Glutamatergic neuron (in vitro differentiated cells): ENCODE results near the gene ARMC10. TPM values are rescaled to one million over a fixed set of nuclear protein-coding genes. Genes with fewer than 3 reads are reported as not detected.
"Not testable (repeated sequence)": the region's sequence is repeated elsewhere in the genome, so short reads cannot be mapped to it uniquely, and the experiment has no call there.

Source experiments
- DNase-seq: peaks from one replicate; pipeline ENCODE4 v3.0.0; 2022
- H3K27ac Mint-ChIP-seq: one replicate; pipeline ENCODE4 v1.8.0; 2020; ENCODE audit warnings: mild to moderate bottlenecking, mixed read lengths, inconsistent platforms; ENCODE audit not compliant: unreplicated experiment
- H3K27me3 Mint-ChIP-seq: one replicate; pipeline ENCODE4 v1.8.0; 2020; ENCODE audit warnings: mild to moderate bottlenecking, moderate library complexity, mixed read lengths, inconsistent platforms; ENCODE audit not compliant: unreplicated experiment
- H3K36me3 Mint-ChIP-seq: one replicate; pipeline ENCODE4 v1.8.0; 2020; ENCODE audit warnings: mild to moderate bottlenecking, mixed read lengths, inconsistent platforms; ENCODE audit not compliant: unreplicated experiment
- H3K4me1 Mint-ChIP-seq: one replicate; pipeline ENCODE4 v1.8.0; 2020; ENCODE audit warnings: mild to moderate bottlenecking, low read depth, mixed read lengths, inconsistent platforms; ENCODE audit not compliant: unreplicated experiment
- H3K4me3 Mint-ChIP-seq: one replicate; pipeline ENCODE4 v1.8.0; 2020; ENCODE audit warnings: mild to moderate bottlenecking, mixed read lengths, inconsistent platforms; ENCODE audit not compliant: unreplicated experiment
- H3K9me3 Mint-ChIP-seq: one replicate; pipeline ENCODE4 v1.8.0; 2020; ENCODE audit warnings: mild to moderate bottlenecking, moderate library complexity, mixed read lengths, inconsistent platforms; ENCODE audit not compliant: unreplicated experiment
- long read RNA-seq: library from polyadenylated mRNA; unstranded; transcript quantifications from one replicate; pipeline ENCODE4 v2.0.0, GENCODE V29; 2020; ENCODE audit not compliant: unreplicated experiment
- total RNA-seq: library from RNA; stranded (reverse); fragmentation: NEBNext Ultra II Directional; extraction: Animal tissue kit (Norgen Biotek cat#: 25700); gene quantifications from one replicate; pipeline ENCODE4 v1.2.1, GENCODE V29; 2021; ENCODE audit not compliant: unreplicated experiment
- TF ChIP-seq, protein P1 (sequence below): fragments of 200-600 bp; sonication (generic); IDR thresholded peaks from one replicate; pipeline ENCODE4 v1.5.0; 2021; ENCODE audit not compliant: partially characterized antibody, unreplicated experiment

Gene ARMC10
- 16.1 TPM for total RNA-seq
- long read RNA-seq, transcript ARMC10-208 (6 exons, 2,524 nt) = major isoform, 9 of 17 reads
- long read RNA-seq, partial matches to known transcripts = 0 of 17 reads
- long read RNA-seq, other reads (novel, unspliced or antisense) = 3 of 17 reads

DNA sequence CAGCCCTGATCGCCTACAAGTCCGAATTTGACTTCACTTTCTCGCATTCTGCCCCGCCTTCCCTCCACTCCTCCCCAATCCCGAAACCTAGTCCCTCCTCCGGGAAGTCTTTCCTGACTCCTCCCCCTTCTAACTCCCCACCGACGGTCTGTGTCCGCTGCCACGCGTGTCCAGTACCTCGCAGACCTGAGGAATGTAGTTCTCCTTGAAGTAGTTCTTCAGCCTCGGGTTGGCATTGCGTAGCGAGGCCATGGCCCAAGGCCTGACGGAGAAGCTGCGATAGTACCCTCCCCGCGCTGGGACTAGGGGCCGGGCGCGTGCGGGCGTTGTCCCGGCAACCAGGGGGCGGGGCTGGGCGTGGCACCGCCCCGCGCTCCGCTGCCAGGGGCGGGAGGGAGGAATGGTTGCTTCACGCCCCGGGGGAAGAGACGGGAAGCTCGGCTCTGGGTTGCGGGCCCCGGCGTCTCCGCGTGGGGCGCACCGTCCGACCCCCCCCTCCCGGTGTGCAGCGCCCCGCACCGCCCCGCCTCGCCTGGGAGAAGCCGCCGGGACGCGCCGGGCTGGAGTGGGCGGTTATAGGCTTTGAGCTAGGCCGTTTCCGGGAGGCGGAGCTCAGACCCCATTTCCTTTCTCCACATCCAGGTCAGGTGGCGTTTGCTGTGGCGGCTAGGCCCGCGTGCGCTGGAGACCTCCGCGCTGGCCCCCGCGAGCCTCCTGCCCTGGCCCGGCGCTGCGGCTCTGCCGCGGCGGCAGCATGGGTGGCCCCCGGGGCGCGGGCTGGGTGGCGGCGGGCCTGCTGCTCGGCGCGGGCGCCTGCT is at the start of gene ARMC10, which contains the start of gene FBXL13:
Gene ARMC10, plus strand, starts transcription at position 622 of the 818 bp plus-strand sequence. Its CDS starts 133 bp downstream, at position 755.
Gene FBXL13, minus strand, starts transcription at position 278 of the 818 bp plus-strand sequence.
- H3K27ac Mint-ChIP-seq = peak within 1 kb of the TSS; percentile 78
- peaks cover 12% of the 10 kb centered on the region for H3K27me3 Mint-ChIP-seq
- TF ChIP-seq, protein P1, sequence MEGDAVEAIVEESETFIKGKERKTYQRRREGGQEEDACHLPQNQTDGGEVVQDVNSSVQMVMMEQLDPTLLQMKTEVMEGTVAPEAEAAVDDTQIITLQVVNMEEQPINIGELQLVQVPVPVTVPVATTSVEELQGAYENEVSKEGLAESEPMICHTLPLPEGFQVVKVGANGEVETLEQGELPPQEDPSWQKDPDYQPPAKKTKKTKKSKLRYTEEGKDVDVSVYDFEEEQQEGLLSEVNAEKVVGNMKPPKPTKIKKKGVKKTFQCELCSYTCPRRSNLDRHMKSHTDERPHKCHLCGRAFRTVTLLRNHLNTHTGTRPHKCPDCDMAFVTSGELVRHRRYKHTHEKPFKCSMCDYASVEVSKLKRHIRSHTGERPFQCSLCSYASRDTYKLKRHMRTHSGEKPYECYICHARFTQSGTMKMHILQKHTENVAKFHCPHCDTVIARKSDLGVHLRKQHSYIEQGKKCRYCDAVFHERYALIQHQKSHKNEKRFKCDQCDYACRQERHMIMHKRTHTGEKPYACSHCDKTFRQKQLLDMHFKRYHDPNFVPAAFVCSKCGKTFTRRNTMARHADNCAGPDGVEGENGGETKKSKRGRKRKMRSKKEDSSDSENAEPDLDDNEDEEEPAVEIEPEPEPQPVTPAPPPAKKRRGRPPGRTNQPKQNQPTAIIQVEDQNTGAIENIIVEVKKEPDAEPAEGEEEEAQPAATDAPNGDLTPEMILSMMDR = peak; percentile 34
- peak within 1 kb of the TSS; percentile 98 for H3K4me3 Mint-ChIP-seq
- no peaks in the 10 kb centered on the region for H3K36me3 Mint-ChIP-seq
- H3K4me1 Mint-ChIP-seq = peaks cover 12% of the 10 kb centered on the region
- peaks cover 3% of the 10 kb centered on the region for H3K9me3 Mint-ChIP-seq
- peak; percentile 92 for DNase-seq

DNA sequence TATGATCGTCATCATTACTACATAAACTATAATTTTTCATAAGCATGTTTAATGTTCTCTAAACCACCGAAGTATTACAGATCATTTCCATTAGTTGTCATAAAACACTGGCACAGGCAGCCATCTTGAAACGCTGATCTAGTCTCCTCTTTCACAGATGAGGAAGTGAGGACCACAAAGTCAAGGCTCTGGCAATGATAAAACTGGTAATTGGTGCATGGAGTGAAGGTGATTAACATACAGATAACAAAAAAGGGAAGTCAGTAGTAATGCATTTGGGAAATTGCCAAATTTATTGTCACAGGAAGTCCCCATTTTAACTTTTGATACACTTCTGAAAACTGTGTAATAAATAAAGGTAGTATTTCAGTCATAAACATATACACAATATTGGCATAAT is 49.6 kb upstream of the ARMC10 start:
- no peaks in the 10 kb centered on the region for H3K36me3 Mint-ChIP-seq
- H3K27me3 Mint-ChIP-seq = no peaks in the 10 kb centered on the region
- no peak overlapping the region for H3K27ac Mint-ChIP-seq
- H3K4me3 Mint-ChIP-seq = no peak overlapping the region
- TF ChIP-seq, protein P1 = no peak
- H3K4me1 Mint-ChIP-seq = no peaks in the 10 kb centered on the region
- H3K9me3 Mint-ChIP-seq = peaks cover 4% of the 10 kb centered on the region
- DNase-seq = no peak

DNA sequence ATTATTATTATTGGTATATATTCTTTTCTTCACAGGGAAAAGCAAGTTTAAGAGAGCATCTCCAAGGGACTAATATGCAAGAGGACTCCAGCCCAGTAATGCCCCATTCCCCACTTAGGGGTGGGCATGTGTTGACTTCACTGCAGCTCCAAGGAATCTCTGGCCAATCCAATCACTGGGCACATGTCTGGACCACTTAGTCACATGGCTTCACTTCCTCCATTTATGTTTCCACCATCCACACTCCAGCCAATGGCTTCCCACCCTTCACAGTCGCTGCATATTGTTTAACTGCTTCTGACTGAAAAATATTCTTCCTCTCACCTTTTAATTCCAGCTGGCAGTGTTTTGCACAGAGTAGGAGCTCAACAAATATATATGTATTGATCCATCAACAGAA is 43.9 kb upstream of the ARMC10 start:
- no peak overlapping the region for H3K4me3 Mint-ChIP-seq
- no peak overlapping the region for H3K27ac Mint-ChIP-seq
- no peaks in the 10 kb centered on the region for H3K27me3 Mint-ChIP-seq
- no peaks in the 10 kb centered on the region for H3K36me3 Mint-ChIP-seq
- H3K4me1 Mint-ChIP-seq = no peaks in the 10 kb centered on the region
- TF ChIP-seq, protein P1 = no peak
- no peaks in the 10 kb centered on the region for H3K9me3 Mint-ChIP-seq
- no peak for DNase-seq

DNA sequence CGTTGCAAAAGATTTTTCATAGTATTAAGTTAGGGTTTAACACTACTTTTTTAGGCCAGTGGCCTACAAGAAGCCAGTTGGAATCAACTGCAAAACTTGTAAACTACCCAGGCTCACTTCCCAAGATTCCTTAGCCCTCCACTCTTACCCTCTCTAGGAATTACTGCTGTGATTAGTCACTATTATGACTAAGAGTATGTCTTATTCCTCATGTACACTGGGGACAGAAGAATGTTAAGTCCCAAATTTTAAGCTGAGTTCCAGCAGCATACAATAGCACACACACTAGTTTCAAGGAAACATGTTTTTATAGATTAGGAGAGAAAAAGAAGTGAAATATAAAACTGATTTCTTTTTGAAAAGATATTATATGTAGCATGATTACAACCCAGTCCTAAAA is 43.2 kb upstream of the ARMC10 start:
- Mint-ChIP-seq H3K27ac (no peak overlapping the region), H3K9me3 (no peaks in the 10 kb centered on the region), H3K27me3 (no peaks in the 10 kb centered on the region), H3K36me3 (no peaks in the 10 kb centered on the region), H3K4me1 (no peaks in the 10 kb centered on the region), H3K4me3 (no peak overlapping the region)
- DNase-seq = no peak
- TF ChIP-seq, protein P1 = no peak

DNA sequence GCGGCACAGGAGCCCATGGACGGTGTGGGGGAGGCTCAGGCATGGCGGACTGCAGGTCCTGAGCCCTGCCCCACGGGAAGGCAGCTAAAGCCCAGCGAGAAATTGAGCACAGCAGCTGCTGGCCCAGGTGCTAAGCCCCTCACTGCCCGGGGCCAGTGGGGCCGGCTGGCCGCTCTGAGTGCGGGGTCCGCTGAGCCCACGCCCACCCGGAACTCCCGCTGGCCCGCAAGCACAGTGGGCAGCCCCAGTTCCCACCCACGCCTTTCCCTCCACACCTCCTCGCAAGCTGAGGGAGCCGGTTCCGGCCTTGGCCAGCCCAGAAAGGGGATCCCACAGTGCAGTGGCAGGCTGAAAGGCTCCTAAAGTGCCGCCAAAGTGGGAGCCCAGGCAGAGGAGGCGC is 40.6 kb upstream of the ARMC10 start:
- DNase-seq, H3K27ac Mint-ChIP-seq, H3K36me3 Mint-ChIP-seq, H3K4me1 Mint-ChIP-seq, H3K9me3 Mint-ChIP-seq, H3K4me3 Mint-ChIP-seq, H3K27me3 Mint-ChIP-seq: not testable (repeated sequence)
